Trophoblast cell (in vitro differentiated cells and primary cell): ENCODE measurements around the gene KRTAP10-2.

ENCODE experiments used
- DNase-seq, 2 donors: peaks; one replicate each; pipeline ENCODE4 v3.0.0-alpha.2; 2016
- H2AFZ ChIP-seq: 2 replicates; pipeline ENCODE4 v1.6.1; 2013; ENCODE audit warnings: low read length, moderate library complexity, mild to moderate bottlenecking; ENCODE audit not compliant: insufficient read depth, poor library complexity
- H2AK5ac ChIP-seq: 2 replicates; pipeline ENCODE4 v1.6.1; 2013; ENCODE audit warnings: mild to moderate bottlenecking, low read length
- H2BK120ac ChIP-seq: 2 replicates; pipeline ENCODE4 v1.6.1; 2013; ENCODE audit warnings: low read length, mild to moderate bottlenecking, moderate library complexity; ENCODE audit not compliant: insufficient read depth, poor library complexity
- H2BK12ac ChIP-seq: 2 replicates; pipeline ENCODE4 v1.6.1; 2013; ENCODE audit warnings: mild to moderate bottlenecking, low read length, moderate library complexity
- H2BK5ac ChIP-seq: 2 replicates; pipeline ENCODE4 v1.6.1; 2013; ENCODE audit warnings: low read length, low read depth, moderate library complexity, mild to moderate bottlenecking; ENCODE audit not compliant: poor library complexity
- H3K14ac ChIP-seq: 2 replicates; pipeline ENCODE4 v1.6.1; 2013; ENCODE audit warnings: mild to moderate bottlenecking, low read length
- H3K18ac ChIP-seq: 2 replicates; pipeline ENCODE4 v1.6.1; 2013; ENCODE audit warnings: mild to moderate bottlenecking, low read length
- H3K23ac ChIP-seq: 2 replicates; pipeline ENCODE4 v1.6.1; 2013; ENCODE audit warnings: low read length
- H3K27ac ChIP-seq: 2 replicates; pipeline ENCODE4 v1.5.1; 2013; ENCODE audit warnings: low read depth, mild to moderate bottlenecking, inconsistent platforms, low read length, moderate library complexity
- H3K27me3 ChIP-seq: 2 replicates; pipeline ENCODE4 v1.6.1; 2013; ENCODE audit warnings: inconsistent platforms, mild to moderate bottlenecking, low read length, moderate library complexity; ENCODE audit not compliant: insufficient read depth
- H3K36me3 ChIP-seq, 2 experiments: 1 replicate in 1 of 2; 2 replicates in 1 of 2; pipeline ENCODE4 v1.6.1; 2013; ENCODE audit warnings: low read length in 2 of 2, mild to moderate bottlenecking in 2 of 2, moderate library complexity in 1 of 2; ENCODE audit not compliant: insufficient read depth in 2 of 2, control insufficient read depth in 1 of 2
- H3K4ac ChIP-seq: 2 replicates; pipeline ENCODE4 v1.6.1; 2013; ENCODE audit warnings: low read depth, mild to moderate bottlenecking, low read length, moderate library complexity
- H3K4me1 ChIP-seq, 2 experiments: 1 replicate in 1 of 2; 2 replicates in 1 of 2; pipeline ENCODE4 v1.6.1; 2013; ENCODE audit warnings: low read length in 2 of 2, mild to moderate bottlenecking in 2 of 2, moderate library complexity in 1 of 2; ENCODE audit not compliant: insufficient read depth in 2 of 2, control insufficient read depth in 1 of 2
- H3K4me2 ChIP-seq: 2 replicates; pipeline ENCODE4 v1.6.1; 2013; ENCODE audit warnings: inconsistent platforms, mild to moderate bottlenecking, low read length, moderate library complexity
- H3K4me3 ChIP-seq: 2 replicates; pipeline ENCODE4 v1.5.1; 2013; ENCODE audit warnings: mild to moderate bottlenecking, low read depth, low read length, inconsistent platforms
- H3K79me1 ChIP-seq: one replicate; pipeline ENCODE4 v1.6.1; 2013; ENCODE audit warnings: low read length
- H3K79me2 ChIP-seq: 2 replicates; pipeline ENCODE4 v1.6.1; 2013; ENCODE audit warnings: low read length, mild to moderate bottlenecking; ENCODE audit not compliant: control insufficient read depth, insufficient read depth, poor library complexity
- H3K9ac ChIP-seq: 2 replicates; pipeline ENCODE4 v1.6.1; 2013; ENCODE audit warnings: mild to moderate bottlenecking, low read length
- H3K9me3 ChIP-seq: 2 replicates; pipeline ENCODE4 v1.6.1; 2013; ENCODE audit warnings: low read depth, mild to moderate bottlenecking, control low read depth, inconsistent platforms, low read length; ENCODE audit not compliant: insufficient read depth
- H4K12ac ChIP-seq: 2 replicates; pipeline ENCODE4 v1.6.1; 2013; ENCODE audit warnings: low read depth, mild to moderate bottlenecking, low read length, moderate library complexity
- H4K8ac ChIP-seq: 2 replicates; pipeline ENCODE4 v1.6.1; 2013; ENCODE audit warnings: low read depth, mild to moderate bottlenecking, low read length, moderate library complexity
- H4K91ac ChIP-seq: one replicate; pipeline ENCODE4 v1.6.1; 2013; ENCODE audit warnings: low read depth, mild to moderate bottlenecking, low read length, moderate library complexity
- WGBS: extraction: QIAGEN DNeasy Blood & Tissue Kit; methylation state at CpG from one replicate; pipeline ENCODE4 v1.1.7; 2013; ENCODE audit warnings: missing lambda C conversion rate; ENCODE audit not compliant: insufficient read length, insufficient coverage; ENCODE audit errors: extremely low coverage; 5-methylcytosine and 5-hydroxymethylcytosine counted together

KRTAP10-2 gene

DNA sequence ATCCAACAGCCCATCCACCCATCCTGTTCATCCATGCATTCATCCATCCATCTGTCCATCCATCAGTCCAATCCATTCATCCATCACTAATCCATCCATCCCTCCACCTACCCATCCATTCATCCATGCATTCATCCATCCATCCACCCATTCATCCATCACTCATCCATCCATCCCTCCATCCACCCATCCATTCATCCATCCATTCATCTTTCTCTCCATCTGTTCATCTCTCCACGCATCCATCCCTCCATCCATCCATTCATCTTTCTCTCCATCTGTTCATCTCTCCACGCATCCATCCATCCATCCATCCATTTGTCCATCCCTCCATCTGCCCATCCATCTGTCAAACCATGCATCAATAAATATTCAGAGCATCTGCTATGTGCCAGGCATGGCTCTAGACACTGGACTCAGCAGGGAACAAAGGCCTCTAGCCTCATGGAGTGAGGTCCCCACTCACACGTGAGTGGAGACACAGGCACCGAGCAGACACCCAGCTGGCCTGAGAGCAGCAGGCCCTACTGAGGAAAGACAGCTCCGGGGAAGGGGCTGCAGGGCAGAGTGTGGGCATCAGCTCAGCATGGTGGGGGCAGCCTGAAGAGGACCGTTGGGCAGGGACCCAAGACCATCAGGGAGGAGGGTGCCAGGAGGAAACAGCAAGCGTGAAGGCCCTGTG is 20.9 kb downstream of the KRTAP10-2 start:
- no peak overlapping the region for H2AFZ ChIP-seq
- no peak overlapping the region for H3K14ac ChIP-seq
- no peaks in the 10 kb centered on the region for H3K4me1 ChIP-seq
- H2BK120ac ChIP-seq: no peak overlapping the region
- no peaks in the 10 kb centered on the region for H3K9me3 ChIP-seq
- no peaks in the 10 kb centered on the region for H3K36me3 ChIP-seq
- 100% methylated on average over 2 of the region's 7 CpGs for WGBS
- H3K4ac ChIP-seq: no peak overlapping the region
- no peak overlapping the region for H2BK12ac ChIP-seq
- H3K23ac ChIP-seq: no peak overlapping the region
- H3K27me3 ChIP-seq: no peaks in the 10 kb centered on the region
- no peak overlapping the region for H4K8ac ChIP-seq
- H2AK5ac ChIP-seq: no peak overlapping the region
- H3K18ac ChIP-seq: no peak overlapping the region
- no peak overlapping the region for H3K9ac ChIP-seq
- no peaks in the 10 kb centered on the region for H3K79me1 ChIP-seq
- H3K4me3 ChIP-seq: no peak overlapping the region
- no peak overlapping the region for H3K27ac ChIP-seq
- H2BK5ac ChIP-seq: no peak overlapping the region
- H4K12ac ChIP-seq: no peak overlapping the region
- DNase-seq: no peak
- H3K4me2 ChIP-seq: no peak overlapping the region
- no peaks in the 10 kb centered on the region for H3K79me2 ChIP-seq
- H4K91ac ChIP-seq: no peak overlapping the region

DNA sequence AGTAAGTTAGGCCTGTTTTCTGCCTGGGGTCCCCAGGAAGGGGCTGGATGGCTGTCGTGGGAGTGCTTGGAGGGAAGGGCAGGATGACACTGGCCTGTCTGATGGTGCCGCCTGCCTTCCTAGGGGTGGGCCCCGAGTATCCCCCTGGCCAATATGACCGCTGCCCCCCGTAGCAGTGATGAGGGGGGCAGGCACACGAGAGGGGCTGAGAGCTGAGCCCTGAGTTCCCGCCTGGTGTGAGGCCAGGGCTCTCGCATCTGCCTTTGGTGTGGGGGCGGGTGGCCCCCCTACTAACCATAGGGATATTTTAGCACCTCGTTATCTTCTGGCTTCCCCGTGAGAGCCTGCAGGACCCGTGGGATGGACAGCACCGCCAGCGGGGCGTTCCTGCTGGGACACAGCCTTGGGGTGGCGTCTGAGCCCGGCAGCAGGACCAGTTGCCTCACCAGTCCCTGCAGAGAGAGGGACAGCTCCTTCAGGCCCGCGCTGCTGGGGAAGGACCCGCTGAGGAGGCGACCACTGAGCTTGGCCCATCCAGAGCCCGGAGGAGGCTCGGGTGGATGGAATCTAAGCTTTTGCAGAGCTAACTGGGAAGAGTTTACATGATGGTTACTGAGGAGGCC is 21.7 kb downstream of the KRTAP10-2 start:
- H4K12ac ChIP-seq: no peak overlapping the region
- no peaks in the 10 kb centered on the region for H3K36me3 ChIP-seq
- no peak overlapping the region for H3K4ac ChIP-seq
- no peak overlapping the region for H3K9ac ChIP-seq
- H3K79me2 ChIP-seq: no peaks in the 10 kb centered on the region
- no peak overlapping the region for H2AFZ ChIP-seq
- no peaks in the 10 kb centered on the region for H3K79me1 ChIP-seq
- H2BK120ac ChIP-seq: no peak overlapping the region
- no peak overlapping the region for H3K14ac ChIP-seq
- H2BK12ac ChIP-seq: no peak overlapping the region
- no peak overlapping the region for H3K18ac ChIP-seq
- no peak overlapping the region for H3K4me2 ChIP-seq
- H3K27ac ChIP-seq: no peak overlapping the region
- H3K23ac ChIP-seq: no peak overlapping the region
- WGBS: no CpG with 5 or more reads among the region's 23 CpGs
- no peaks in the 10 kb centered on the region for H3K27me3 ChIP-seq
- no peak overlapping the region for H4K91ac ChIP-seq
- H2BK5ac ChIP-seq: no peak overlapping the region
- H4K8ac ChIP-seq: no peak overlapping the region
- DNase-seq: no peak
- H3K4me3 ChIP-seq: no peak overlapping the region
- H2AK5ac ChIP-seq: no peak overlapping the region
- H3K9me3 ChIP-seq: no peaks in the 10 kb centered on the region
- H3K4me1 ChIP-seq: no peaks in the 10 kb centered on the region

DNA sequence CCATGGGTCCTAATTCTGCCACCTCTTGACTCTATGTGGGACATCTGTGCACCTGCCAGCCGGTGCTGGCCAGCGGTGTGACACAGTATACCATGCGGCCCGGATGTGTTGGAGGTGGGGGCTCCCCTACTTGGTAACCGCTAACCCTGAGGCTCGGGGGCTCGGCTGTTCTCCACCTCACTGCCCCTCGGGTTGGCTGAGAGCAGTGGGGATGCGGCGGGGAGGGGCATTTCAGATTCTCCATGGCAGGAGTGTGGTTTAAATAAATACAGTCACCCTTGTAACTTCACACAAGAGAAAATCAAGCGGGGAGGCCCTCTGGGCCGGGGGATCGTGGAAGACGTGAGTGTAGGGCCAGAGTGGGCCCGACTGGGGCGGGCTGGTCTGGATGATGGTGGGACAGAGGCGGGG is 22.3 kb downstream of the KRTAP10-2 start:
- no peak overlapping the region for H2BK12ac ChIP-seq
- no peaks in the 10 kb centered on the region for H3K79me2 ChIP-seq
- no peaks in the 10 kb centered on the region for H3K4me1 ChIP-seq
- H2BK120ac ChIP-seq: no peak overlapping the region
- H4K12ac ChIP-seq: no peak overlapping the region
- H2AFZ ChIP-seq: no peak overlapping the region
- H3K4me3 ChIP-seq: no peak overlapping the region
- H3K4me2 ChIP-seq: no peak overlapping the region
- H3K79me1 ChIP-seq: no peaks in the 10 kb centered on the region
- no peak overlapping the region for H3K9ac ChIP-seq
- no peak overlapping the region for H3K18ac ChIP-seq
- H3K14ac ChIP-seq: no peak overlapping the region
- H2BK5ac ChIP-seq: no peak overlapping the region
- no peak overlapping the region for H4K8ac ChIP-seq
- no CpG with 5 or more reads among the region's 17 CpGs for WGBS
- H3K27ac ChIP-seq: no peak overlapping the region
- H2AK5ac ChIP-seq: no peak overlapping the region
- no peaks in the 10 kb centered on the region for H3K9me3 ChIP-seq
- H4K91ac ChIP-seq: no peak overlapping the region
- DNase-seq: no peak
- no peaks in the 10 kb centered on the region for H3K36me3 ChIP-seq
- no peaks in the 10 kb centered on the region for H3K27me3 ChIP-seq
- H3K23ac ChIP-seq: no peak overlapping the region
- H3K4ac ChIP-seq: no peak overlapping the region

DNA sequence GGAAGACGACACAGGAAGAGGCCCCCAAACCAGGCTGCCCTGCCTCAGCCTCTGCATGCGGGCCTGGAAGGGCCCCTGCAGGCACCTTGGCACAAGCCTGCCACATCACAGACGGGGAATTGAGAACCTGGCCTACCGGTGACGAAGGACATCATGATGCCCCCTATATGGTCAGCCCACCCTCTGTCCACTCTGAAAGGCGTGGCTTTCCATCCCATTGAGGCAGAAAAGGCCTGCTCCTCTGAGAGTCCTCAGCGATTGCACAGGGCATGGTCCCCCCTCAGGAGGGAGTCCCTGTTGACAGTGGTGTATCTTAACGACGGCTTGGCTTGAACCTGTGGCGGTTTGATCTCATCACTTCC is 22.7 kb downstream of the KRTAP10-2 start:
- Histone ChIP-seq H2BK5ac (no peak overlapping the region), H3K9ac (no peak overlapping the region), H2AFZ (no peak overlapping the region), H2AK5ac (no peak overlapping the region), H2BK12ac (no peak overlapping the region), H3K14ac (no peak overlapping the region), H4K8ac (no peak overlapping the region), H3K27me3 (no peaks in the 10 kb centered on the region), H3K23ac (no peak overlapping the region), H3K9me3 (no peaks in the 10 kb centered on the region), H4K12ac (no peak overlapping the region), H3K79me2 (no peaks in the 10 kb centered on the region), H3K4me2 (no peak overlapping the region), H2BK120ac (no peak overlapping the region), H3K4ac (no peak overlapping the region), H3K4me1 (no peaks in the 10 kb centered on the region), H3K79me1 (no peaks in the 10 kb centered on the region), H3K18ac (no peak overlapping the region), H3K27ac (no peak overlapping the region), H4K91ac (no peak overlapping the region), H3K36me3 (no peaks in the 10 kb centered on the region), H3K4me3 (no peak overlapping the region)
- no CpG with 5 or more reads among the region's 10 CpGs for WGBS
- DNase-seq: no peak
